T-helper 1 cell (primary cell): ENCODE results near the gene METTL6.
A peak's percentile ranks its signal among the peaks of the same experiment; 100 is the strongest.
"Not testable (repeated sequence)": the region's sequence is repeated elsewhere in the genome, so short reads cannot be mapped to it uniquely, and the experiment has no call there.

Source experiments
- DNase-seq, 5 donors: peaks; one replicate each; pipeline ENCODE4 v3.0.0-alpha.2; 2012 to 2020

METTL6 gene

DNA sequence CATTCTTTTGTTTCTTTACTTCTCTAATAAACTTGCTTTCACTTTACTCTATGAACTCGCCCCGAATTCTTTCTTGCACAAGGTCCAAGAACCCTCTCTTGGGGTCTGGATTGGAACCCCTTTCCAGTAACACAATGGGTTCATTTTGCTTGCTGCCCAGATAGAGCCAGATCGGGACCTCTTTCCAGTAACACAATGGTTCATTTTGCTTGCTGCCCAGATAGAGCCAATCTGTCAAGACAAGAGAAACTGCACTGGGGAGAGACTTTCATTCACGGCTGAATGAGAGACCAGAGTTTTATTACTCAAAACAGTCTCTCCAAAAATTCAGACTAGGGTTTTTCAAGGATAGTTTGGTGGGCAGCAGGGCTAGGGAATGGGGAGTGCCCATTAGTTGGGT is 25.4 kb downstream of the METTL6 start:
- DNase-seq, result no peak

GRCh38 chr3:15399970-15400369 is 27.4 kb downstream of the METTL6 start:
- DNase-seq, result no peak

DNA sequence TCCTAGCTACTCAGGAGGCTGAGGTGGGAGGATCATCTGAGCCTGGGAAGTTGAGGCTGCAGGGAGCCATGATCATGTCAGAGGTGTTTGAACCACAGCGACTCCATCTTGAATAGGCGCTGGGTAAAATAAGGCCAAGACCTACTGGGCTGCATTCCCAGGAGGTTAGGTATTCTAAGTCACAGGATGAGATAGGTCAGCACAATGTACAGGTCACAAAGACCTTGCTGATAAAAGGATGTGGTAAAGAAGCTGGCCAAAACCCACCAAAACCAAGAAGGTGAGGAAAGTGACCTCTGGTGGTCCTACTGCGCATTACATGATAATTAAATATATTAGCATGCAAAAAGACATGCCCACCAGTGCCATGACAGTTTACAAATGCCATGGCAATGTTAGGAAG is 28.6 kb downstream of the METTL6 start:
- peak in 1 of 5 donors; percentile 21 for DNase-seq

GRCh38 chr3:15393252-15393651 is 34.1 kb downstream of the METTL6 start:
- not testable (repeated sequence) for DNase-seq

GRCh38 chr3:15391007-15391406 is 36.3 kb downstream of the METTL6 start:
- DNase-seq, result no peak

DNA sequence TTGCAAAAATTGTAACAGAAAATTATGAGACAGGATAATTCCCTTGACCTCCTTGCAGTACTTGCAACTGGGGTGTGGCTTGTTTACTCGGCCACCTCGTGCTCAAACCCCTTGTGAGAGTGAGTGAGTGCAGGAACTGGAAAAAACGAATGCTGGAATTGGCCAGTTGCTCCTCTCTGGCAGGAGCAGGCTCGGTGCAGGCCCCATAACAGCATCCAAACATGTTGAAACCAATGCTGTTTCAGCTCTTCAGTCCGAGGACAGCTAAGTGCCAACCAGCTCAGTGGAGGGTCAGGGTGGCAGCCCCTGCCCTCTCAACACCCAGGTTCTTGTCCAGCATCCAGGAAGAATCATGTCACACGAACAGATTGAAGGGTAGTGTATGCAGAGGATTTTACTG is 36.9 kb downstream of the METTL6 start:
- DNase-seq, result no peak

- not testable (repeated sequence) for DNase-seq
Measured at GRCh38 chr3:15388335-15388734, 39.0 kb downstream of the METTL6 start.

DNA sequence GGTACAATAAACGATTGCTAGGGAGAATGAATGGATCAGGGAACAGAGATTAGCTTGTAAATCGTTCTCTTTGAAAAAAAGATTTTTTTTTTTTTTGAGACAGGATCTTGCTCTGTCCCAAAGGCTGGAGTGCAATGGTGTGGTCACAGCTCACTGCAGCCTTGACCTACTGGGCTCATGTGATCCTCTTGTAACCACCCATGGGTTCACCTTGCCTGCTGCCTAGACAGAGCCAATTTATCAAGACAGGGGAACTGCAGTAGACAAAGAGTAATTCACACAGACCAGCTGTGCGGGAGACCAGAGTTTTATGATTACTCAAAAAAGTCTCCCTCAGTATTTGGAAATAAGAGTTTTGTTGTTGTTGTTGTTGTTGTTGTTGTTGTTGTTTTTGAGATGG is 39.6 kb downstream of the METTL6 start:
- no peak for DNase-seq

GRCh38 chr3:15387171-15387581 is 40.2 kb downstream of the METTL6 start:
- no peak for DNase-seq

GRCh38 chr3:15386654-15386955 is 40.7 kb downstream of the METTL6 start:
- not testable (repeated sequence) for DNase-seq

DNA sequence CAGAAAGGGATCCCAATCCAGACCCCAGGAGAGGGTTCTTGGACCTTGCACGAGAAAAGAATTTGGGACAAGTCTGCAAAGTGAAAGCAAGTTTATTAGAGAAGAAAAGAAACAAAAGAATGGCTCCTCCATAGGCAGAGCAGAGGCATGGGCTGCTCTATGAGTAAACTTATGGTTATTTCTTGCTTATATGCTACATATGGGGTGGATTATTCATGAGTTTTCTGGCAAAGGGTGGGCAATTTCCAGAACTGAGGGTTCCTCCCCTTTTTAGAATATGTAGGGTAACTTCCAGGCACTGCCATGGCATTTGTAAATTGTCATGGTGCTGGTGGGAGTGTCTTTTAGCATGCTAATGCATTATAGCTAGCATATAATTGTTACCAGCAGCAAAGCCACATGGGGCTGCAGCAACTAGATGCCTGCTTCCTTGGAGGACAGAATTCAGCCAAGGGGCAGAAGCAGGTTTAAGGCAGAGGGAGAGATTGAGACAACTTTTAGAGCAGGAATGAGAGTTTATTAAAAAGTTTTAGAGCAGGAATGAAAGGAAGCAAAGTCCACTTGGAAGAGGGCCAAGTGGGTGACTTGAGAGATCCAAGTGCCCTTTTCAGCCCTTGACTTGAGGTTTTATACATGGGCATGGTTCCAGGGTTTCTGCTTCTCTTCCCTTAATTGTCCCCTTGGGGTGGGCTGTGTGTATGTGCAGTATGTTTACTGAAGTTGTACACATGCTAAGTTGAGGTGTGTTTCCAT is 41.3 kb downstream of the METTL6 start:
- DNase-seq, result no peak

- DNase-seq, result not testable (repeated sequence)
Measured at GRCh38 chr3:15385238-15385695, 42.1 kb downstream of the METTL6 start.

DNA sequence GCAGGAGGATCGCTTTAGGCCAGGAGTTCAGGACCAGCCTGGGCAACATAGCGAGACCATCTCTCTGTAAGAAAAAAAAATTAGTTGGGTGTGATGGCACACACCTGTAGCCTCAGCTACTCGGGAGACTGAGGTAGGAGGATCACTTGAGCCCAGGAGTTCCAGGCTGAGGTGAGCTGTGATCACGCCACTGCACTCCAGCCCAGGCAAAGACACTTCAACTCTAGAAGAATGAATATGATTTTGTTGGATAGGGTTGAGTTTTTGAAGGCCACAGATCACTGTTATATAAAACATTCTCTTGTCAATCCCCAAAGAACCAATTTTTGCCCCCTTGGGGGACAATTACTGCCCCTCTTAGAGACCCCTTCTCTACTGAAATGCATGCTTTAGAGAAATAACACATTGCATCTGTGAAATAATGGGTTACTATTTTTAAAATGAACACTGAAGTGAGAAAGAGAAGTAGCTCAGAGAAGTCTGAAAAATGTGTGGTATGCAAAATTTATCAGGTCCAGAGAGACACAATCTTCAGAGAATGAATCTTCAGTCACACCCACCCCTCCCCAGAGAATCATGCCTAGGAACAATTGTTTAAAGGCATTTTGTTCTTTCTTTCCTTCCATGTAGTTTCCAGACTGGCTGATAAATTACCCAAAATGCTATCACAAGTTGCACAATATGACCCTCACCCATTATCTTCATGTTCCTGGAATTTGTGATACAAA is 42.7 kb downstream of the METTL6 start:
- DNase-seq, result no peak

- no peak for DNase-seq
Measured at GRCh38 chr3:15382405-15382923, 44.9 kb downstream of the METTL6 start.

GRCh38 chr3:15380980-15381890 is 46.1 kb downstream of the METTL6 start:
- no peak for DNase-seq

GRCh38 chr3:15377961-15378791 is 49.2 kb downstream of the METTL6 start:
- peak; percentile 84 to 94 (median 92) for DNase-seq

DNA sequence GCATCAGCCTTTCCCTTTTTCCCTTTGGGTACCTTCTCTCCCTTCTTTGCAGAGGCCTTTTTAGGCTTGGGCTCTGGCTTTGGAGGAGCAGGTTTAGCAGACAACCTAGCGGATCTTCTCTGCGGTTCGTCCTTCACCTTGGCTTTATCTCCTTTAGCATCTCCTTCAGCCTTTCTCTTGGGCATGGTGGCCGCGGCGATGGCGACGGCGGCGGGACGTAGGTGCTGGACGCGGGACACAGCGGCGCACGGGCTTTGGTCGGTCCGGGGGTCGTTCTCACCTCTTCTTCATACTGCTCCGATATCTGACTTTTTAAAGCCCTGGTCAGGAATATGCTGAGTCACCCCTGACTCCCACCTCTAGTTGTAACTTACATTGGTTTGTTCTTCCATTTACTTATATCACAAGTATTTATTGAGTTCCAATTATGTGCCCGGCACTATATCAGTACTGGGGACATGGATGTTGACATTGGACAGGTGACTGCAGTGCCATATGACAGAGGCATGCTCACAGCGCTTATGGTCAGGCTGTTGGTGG is 51.8 kb downstream of the METTL6 start:
- no peak for DNase-seq

GRCh38 chr3:15372918-15373317 is 54.4 kb downstream of the METTL6 start:
- DNase-seq, result no peak

DNA sequence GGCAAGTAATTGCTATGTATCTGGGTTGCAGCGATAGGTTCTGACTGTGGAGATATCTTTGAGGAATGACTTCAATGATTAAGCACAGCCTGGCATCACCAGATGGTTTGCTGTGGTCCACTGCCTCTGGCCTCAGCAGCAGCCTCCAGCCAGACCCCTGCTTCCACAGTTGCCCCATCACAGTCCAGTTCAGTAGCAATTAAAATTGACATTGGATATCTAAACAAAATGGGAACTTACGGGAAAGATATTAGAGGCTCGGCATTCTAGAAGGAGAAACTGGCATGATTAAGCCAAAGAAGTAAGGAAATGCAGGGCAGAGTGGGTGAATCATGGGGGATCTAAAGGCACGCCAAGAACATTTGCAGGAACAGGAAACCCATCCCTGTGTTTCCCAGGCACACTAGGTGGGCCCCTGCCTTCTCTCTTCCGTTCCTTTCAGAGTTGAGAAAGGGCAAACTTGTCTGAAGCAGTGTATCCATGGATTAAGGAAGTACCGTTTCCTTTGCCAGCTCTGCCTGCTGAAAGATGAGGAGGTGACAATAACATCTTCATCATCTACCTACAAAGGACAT is 58.7 kb downstream of the METTL6 start:
- no peak for DNase-seq

DNA sequence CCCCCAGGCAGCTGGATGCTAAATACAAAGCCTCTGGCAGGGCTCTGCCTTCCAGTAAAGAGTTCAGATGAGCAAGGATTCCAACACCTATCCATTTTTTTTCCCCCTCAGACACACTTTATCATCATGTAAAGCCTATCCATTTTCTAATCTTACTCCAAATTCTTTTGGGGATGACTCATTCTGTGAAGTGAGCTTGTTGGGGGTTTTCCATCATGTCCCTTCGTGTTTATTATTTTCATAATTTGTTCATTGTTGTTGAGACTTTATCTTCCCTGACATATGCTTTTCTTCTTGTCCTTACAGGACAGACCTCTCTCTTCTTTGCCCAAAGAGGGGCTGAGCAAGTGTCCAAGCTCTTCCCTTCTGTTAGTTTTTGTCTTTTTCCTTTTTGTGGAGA is 60.3 kb downstream of the METTL6 start:
- DNase-seq, result no peak

- not testable (repeated sequence) for DNase-seq
Measured at GRCh38 chr3:15364078-15364477, 63.3 kb downstream of the METTL6 start.
